Stomach (tissue), 9 donors: Measurements from ENCODE around the gene TMOD4. TPM values are rescaled to one million over a fixed set of nuclear protein-coding genes. Genes with fewer than 3 reads are reported as not detected.

ENCODE experiments used
- DNase-seq, 2 donors: peaks; one replicate each; pipeline versions ENCODE4 v3.0.0 to v3.0.0-alpha.2; 2013 to 2019
- H3K27ac ChIP-seq, 5 donors: fragments of 200-600 bp in 4 of 5; sonication (generic) in 4 of 5; one replicate each; pipeline ENCODE4 v1.5.1; 2013 to 2019; ENCODE audit warnings: mild to moderate bottlenecking in 1 of 5, moderate library complexity in 1 of 5
- H3K27me3 ChIP-seq, 3 donors: fragments of 200-600 bp; sonication (generic); one replicate each; pipeline ENCODE4 v1.5.1; 2017 to 2019; ENCODE audit warnings: mixed run types in 1 of 3
- H3K36me3 ChIP-seq, 4 donors: fragments of 200-600 bp; sonication (generic); 1 replicate in 3 of 4; 2 replicates in 1 of 4; pipeline ENCODE4 v1.5.1; 2016 to 2019
- H3K4me1 ChIP-seq, 4 donors: fragments of 200-600 bp; sonication (generic); one replicate each; pipeline ENCODE4 v1.5.1; 2016 to 2019
- H3K4me3 ChIP-seq, 4 donors: fragments of 200-600 bp; sonication (generic) in 3 of 4; one replicate each; pipeline ENCODE4 v1.5.1; 2016 to 2019; ENCODE audit warnings: mild to moderate bottlenecking in 1 of 4
- H3K9me3 ChIP-seq, 4 donors: fragments of 200-600 bp; sonication (generic); one replicate each; pipeline ENCODE4 v1.5.1; 2016 to 2019
- EP300 ChIP-seq: sonication (generic); formaldehyde crosslinking; IDR thresholded peaks from one replicate; pipeline ENCODE4 v1.6.1; 2017; ENCODE audit warnings: antibody characterized with exemption
- POLR2A ChIP-seq, 4 donors: fragments of 450-650 bp; IDR thresholded peaks; one replicate each; pipeline ENCODE4 v1.6.1; 2016; ENCODE audit warnings: antibody characterized with exemption in 4 of 4, control low read depth in 2 of 4, mild to moderate bottlenecking in 1 of 4, moderate library complexity in 1 of 4
- POLR2AphosphoS5 ChIP-seq, 3 donors: sonication (generic); formaldehyde crosslinking; IDR thresholded peaks; one replicate each; pipeline ENCODE4 v1.6.1; 2016; ENCODE audit warnings: antibody characterized with exemption in 3 of 3
- WGBS, 5 donors: extraction: QIAGEN DNeasy Blood & Tissue Kit in 3 of 5; methylation state at CpG; one replicate each; pipeline versions ENCODE4 v1.1.5 to v1.1.7; 2013 to 2018; 5-methylcytosine and 5-hydroxymethylcytosine counted together
- intact Hi-C: fragments of 100-400 bp; cut with DNase I; formaldehyde crosslinking; loops from one replicate; pipeline ENCODE4 v1.15.1; 2023; ENCODE audit warnings: low total_unique reads
- polyA plus RNA-seq, 3 donors: library from polyadenylated mRNA; stranded (reverse); fragments of 200-250 nt; gene quantifications; one replicate each; pipeline ENCODE4 v1.2.3, GENCODE V29; 2013
- total RNA-seq, 5 donors: library from RNA; depleted of rRNA; stranded (reverse); fragments of >200 nt; gene quantifications; one replicate each; pipeline versions ENCODE4 v1.1.0 to v1.2.3, GENCODE V29; 2014 to 2016
- TF ChIP-seq, protein P1 (sequence below), 7 experiments: fragments of 450-650 bp in 4 of 7; fragments of 200-600 bp in 3 of 7; sonication (generic) in 3 of 7; IDR thresholded peaks; one replicate each; pipeline ENCODE4 v1.5.1; 2016 to 2019; ENCODE audit warnings: antibody characterized with exemption in 7 of 7, control low read depth in 2 of 7, mild to moderate bottlenecking in 1 of 7
- donor health status: healthy with polysubstance abuse.
- donor health status: Bipolar disorder and iron deficiency.
- donor health status: healthy.

TMOD4 gene
- total and polyA plus RNA-seq, 8 donors = 1.2 TPM; not detected in 7

DNA sequence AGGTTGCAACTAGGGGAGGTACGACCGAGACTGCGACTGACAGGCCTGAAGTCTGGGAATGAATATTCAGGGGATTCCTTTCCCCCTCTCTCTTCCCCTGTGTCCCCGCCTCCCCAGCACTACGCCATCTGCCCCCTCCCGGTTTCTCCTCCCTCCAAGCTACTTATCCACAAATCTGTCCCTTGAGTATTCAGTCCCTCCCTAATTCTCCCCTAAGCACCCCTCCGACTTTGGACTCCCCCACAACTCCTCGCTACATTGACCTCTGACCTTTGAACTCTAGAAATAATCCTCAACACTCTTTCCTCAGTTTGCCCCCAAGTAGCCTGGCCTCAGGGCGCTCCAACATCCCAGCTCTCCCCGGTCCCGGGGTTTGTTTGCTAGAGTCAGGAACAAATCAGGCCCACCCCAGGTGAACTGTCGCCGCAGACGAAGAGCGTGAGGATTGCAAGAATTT, 10.5 kb downstream of the TMOD4 start:
- WGBS, 5 donors = 3 to 14% (median 5%) methylated on average over 15 of the region's 15 CpGs
- no peaks in the 10 kb centered on the region for H3K9me3 ChIP-seq
- no peaks in the 10 kb centered on the region for H3K27me3 ChIP-seq
- peaks cover 26 to 52% (median 51%) of the 10 kb centered on the region in 4 donors for H3K36me3 ChIP-seq
- TF ChIP-seq, protein P1, sequence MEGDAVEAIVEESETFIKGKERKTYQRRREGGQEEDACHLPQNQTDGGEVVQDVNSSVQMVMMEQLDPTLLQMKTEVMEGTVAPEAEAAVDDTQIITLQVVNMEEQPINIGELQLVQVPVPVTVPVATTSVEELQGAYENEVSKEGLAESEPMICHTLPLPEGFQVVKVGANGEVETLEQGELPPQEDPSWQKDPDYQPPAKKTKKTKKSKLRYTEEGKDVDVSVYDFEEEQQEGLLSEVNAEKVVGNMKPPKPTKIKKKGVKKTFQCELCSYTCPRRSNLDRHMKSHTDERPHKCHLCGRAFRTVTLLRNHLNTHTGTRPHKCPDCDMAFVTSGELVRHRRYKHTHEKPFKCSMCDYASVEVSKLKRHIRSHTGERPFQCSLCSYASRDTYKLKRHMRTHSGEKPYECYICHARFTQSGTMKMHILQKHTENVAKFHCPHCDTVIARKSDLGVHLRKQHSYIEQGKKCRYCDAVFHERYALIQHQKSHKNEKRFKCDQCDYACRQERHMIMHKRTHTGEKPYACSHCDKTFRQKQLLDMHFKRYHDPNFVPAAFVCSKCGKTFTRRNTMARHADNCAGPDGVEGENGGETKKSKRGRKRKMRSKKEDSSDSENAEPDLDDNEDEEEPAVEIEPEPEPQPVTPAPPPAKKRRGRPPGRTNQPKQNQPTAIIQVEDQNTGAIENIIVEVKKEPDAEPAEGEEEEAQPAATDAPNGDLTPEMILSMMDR (IDR thresholded peaks at IDR 0.05) = no peak
- TF ChIP-seq POLR2A (IDR thresholded peaks at IDR 0.05) = no peak
- TF ChIP-seq EP300 = no peak
- TF ChIP-seq POLR2AphosphoS5 (IDR thresholded peaks at IDR 0.05) = no peak
- intact Hi-C loops = no loop called here
- H3K4me1 ChIP-seq = peaks cover 17 to 42% (median 34%) of the 10 kb centered on the region in 4 donors
- H3K27ac ChIP-seq = peak overlapping the region; percentile 73 to 90 (median 88)
- H3K4me3 ChIP-seq = peak overlapping the region; percentile 60 to 85 (median 76)
- peak in 1 of 2 donors; percentile 78 for DNase-seq

DNA sequence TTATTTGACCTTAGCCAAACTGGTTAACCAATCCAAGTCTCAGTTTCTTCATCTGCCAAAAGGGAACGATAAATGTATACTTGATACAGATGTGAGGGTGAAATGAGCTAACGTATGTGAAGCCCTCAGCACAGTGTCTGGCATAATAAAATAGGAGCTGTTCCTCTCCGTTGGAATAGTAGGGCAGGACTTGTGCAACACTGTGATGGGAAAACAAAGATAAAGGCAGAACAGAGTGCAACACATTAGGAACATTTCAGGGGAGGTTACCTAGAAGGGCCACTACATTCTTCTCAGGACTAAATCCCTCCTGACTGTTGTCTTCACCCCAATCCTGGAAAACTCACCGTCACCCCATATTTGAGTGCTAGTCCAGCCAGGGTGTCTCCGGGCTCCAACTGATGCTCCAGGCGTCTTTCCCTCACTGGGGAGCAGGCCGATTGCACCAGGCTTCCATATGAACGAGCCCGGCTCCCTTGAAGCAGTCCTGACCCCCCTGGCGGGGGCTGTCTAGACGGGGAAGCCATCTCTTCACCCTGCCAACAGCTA, 11.0 kb downstream of the TMOD4 start:
- H3K36me3 ChIP-seq = peaks cover 26 to 52% (median 51%) of the 10 kb centered on the region in 4 donors
- peaks cover 17 to 43% (median 34%) of the 10 kb centered on the region in 4 donors for H3K4me1 ChIP-seq
- WGBS, 5 donors = 13 to 28% (median 17%) methylated on average over 11 of the region's 11 CpGs
- DNase-seq = peak in 1 of 2 donors; percentile 37
- TF ChIP-seq POLR2A (IDR thresholded peaks at IDR 0.05) = no peak
- TF ChIP-seq, protein P1 (IDR thresholded peaks at IDR 0.05) = no peak
- no peak for TF ChIP-seq POLR2AphosphoS5 (IDR thresholded peaks at IDR 0.05)
- no peak for TF ChIP-seq EP300
- H3K27ac ChIP-seq = peak overlapping the region; percentile 73 to 90 (median 88)
- peak overlapping the region; percentile 60 to 85 (median 76) for H3K4me3 ChIP-seq
- H3K27me3 ChIP-seq = no peaks in the 10 kb centered on the region
- intact Hi-C loops = no loop called here
- no peaks in the 10 kb centered on the region for H3K9me3 ChIP-seq

DNA sequence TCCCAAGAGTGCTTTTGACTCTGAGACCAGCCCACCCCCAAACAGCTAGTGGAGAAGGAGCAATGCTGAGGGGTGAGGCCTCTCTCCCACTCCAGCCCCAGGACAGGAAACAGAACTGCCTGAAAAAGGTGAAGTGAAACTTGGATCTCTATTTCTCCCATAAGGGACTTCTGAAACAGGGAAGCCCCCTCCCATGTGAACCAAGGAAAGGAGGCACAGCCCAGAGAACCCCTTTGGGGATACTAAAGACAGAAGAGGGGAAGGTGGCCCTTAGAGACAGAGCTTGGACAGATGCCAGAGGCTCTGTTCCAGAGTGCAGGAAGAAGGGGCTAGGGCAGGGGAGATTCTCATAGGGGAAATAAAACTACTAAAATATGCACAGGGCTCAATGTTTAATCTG, 16.4 kb downstream of the TMOD4 start:
- H3K27ac ChIP-seq = peak overlapping the region in 3 of 5 donors; percentile 18 to 36 (median 28)
- peaks cover 19 to 61% (median 54%) of the 10 kb centered on the region in 4 donors for H3K36me3 ChIP-seq
- H3K27me3 ChIP-seq = no peaks in the 10 kb centered on the region
- DNase-seq = no peak
- intact Hi-C loops = loop anchor here (10.0 kb wide), 2 partner anchors 65 to 135 kb away; no protein-coding TSS in a partner anchor
- H3K4me3 ChIP-seq = peak overlapping the region in 1 of 4 donors; percentile 9
- no peaks in the 10 kb centered on the region for H3K9me3 ChIP-seq
- no peak for TF ChIP-seq EP300
- TF ChIP-seq POLR2A (IDR thresholded peaks at IDR 0.05) = no peak
- H3K4me1 ChIP-seq = peaks cover 3 to 44% (median 15%) of the 10 kb centered on the region in 4 donors

DNA sequence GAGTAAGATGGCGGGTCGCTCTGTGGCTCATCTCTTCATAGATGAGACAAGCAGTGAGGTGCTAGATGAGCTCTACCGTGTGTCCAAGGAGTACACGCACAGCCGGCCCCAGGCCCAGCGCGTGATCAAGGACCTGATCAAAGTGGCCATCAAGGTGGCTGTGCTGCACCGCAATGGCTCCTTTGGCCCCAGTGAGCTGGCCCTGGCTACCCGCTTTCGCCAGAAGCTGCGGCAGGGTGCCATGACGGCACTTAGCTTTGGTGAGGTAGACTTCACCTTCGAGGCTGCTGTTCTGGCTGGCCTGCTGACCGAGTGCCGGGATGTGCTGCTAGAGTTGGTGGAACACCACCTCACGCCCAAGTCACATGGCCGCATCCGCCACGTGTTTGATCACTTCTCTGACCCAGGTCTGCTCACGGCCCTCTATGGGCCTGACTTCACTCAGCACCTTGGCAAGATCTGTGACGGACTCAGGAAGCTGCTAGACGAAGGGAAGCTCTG, 17.0 kb downstream of the TMOD4 start:
- WGBS, 5 donors = 84 to 90% (median 85%) methylated on average over 13 to 22 of the region's 22 CpGs
- no peak for DNase-seq
- intact Hi-C loops = loop anchor here (10.0 kb wide), 2 partner anchors 64 to 134 kb away; no protein-coding TSS in a partner anchor
- peak overlapping the region in 2 of 5 donors; percentile 28 to 36 for H3K27ac ChIP-seq
- TF ChIP-seq POLR2AphosphoS5 (IDR thresholded peaks at IDR 0.05) (no peak), EP300 (no peak), POLR2A (IDR thresholded peaks at IDR 0.05) (no peak)
- TF ChIP-seq, protein P1 (IDR thresholded peaks at IDR 0.05) = no peak
- peak overlapping the region in 1 of 4 donors; percentile 9 for H3K4me3 ChIP-seq
- H3K27me3 ChIP-seq = no peaks in the 10 kb centered on the region
- peaks cover 0 to 38% (median 9%) of the 10 kb centered on the region in 4 donors for H3K4me1 ChIP-seq
- H3K9me3 ChIP-seq = no peaks in the 10 kb centered on the region
- H3K36me3 ChIP-seq = peaks cover 19 to 61% (median 57%) of the 10 kb centered on the region in 4 donors
